Activated effector memory CD4-positive, alpha-beta T cell treated with anti-CD3 and anti-CD28 coated beads, Interleukin-2, amount 50 U/mL, for 16 hours (primary cell): ENCODE results near the gene KIF3B.
"Not testable (repeated sequence)": the region's sequence is repeated elsewhere in the genome, so short reads cannot be mapped to it uniquely, and the experiment has no call there.

Experiments used
- DNase-seq: peaks from one replicate; pipeline ENCODE4 v3.0.0-alpha.2; 2020

KIF3B gene

DNA sequence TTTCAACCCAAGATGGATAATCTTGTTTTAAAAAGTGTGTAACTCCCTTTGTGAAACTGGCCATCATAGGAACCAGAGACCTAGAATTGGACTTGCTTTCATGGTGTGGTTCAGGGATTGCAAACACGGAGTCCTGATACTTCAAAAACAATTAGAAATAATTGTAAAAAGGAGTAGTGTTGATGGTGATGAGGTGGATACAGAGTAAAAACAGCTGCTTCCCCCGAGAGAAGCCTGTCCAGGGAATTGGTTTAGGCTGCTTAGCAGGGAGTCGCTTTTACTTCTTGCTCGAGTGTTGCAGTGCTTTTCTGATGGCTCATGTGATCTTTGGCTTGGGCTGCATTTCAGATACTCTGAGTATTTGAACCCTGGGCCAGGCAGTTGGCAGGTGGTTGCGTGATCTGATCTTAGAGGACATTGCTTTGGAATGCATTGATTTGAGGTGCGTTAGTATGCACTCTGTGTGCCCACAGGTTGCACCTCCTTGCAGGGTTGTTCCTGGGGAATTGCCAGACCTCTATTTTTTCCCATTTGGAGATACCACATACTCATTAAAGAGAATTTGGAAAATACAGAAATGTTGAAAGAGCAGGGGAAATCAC is 19.5 kb downstream of the KIF3B start:
- DNase-seq: no peak

DNA sequence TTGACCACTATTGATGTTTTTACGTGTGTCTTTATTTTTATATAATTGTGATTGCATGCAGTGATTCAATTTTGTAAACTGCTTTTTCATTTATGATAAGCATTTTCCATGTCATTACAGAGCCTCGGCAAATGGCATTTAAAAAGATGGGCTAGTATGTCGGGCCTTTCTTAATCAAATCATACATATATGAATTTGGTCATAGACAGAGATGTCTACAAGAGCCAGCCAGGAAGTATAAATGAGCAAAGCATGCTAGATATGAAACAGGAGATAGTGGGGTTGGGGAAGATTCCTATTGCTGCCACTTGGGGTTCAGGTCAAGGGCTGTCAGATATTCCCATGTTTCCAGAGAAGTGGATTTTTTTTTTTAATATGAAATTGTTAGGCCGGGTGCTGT is 20.0 kb downstream of the KIF3B start:
- DNase-seq: no peak

DNA sequence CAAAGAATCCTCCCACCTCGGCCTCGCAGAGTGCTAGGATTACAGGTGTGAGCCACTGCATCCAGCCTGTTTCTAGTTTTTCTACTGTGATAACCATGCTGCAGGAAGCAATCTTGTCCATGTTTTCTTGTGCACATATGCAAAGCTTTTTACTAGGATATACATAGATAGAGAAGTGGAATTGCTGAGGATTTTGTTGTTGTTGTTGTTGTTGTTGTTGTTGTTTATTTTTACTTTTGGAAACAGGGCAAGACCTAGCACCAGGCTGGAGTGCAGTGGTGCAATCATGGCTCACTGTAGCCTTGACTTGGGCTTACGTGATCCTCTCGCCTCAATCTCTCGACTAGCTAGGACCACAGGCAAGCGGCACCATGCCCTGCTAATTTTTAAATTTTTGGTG is 23.2 kb downstream of the KIF3B start:
- no peak for DNase-seq

DNA sequence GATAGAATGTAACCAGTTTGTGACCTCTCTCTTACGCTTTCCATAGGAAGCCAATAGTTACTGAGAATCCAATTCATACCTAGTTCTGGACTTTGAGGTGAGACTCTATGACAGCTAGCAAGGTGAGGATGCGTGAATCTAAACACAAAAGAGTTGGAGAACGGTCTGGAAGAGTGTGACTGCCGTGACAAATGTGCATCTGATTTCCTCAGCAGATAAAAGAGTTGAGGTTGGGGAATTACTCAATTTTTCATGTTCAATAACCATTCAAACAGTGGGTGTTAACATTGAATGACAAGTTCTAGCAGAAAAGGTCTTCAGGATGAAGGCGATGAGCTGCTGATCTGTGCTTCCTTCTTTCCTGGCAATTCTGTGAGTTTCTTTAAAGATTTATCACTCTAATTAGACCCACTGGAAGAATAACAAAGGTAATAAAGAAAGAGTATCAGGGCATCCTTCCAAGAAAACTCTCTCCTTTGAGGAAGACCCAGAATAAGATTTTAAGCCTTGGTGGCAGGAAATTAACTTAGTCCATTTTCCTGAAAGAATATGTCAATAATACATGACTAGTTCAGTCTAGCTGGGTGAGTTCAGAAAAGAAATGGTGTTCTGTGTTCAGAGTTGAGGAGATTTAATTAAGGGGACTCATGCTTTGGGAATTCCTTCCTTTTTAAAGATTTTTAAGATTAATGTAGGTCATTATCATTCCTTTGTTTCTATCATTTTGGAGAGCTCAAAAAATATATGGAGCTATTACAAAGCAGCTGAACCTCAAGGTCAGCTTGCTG is 24.5 kb downstream of the KIF3B start:
- no peak for DNase-seq

DNA sequence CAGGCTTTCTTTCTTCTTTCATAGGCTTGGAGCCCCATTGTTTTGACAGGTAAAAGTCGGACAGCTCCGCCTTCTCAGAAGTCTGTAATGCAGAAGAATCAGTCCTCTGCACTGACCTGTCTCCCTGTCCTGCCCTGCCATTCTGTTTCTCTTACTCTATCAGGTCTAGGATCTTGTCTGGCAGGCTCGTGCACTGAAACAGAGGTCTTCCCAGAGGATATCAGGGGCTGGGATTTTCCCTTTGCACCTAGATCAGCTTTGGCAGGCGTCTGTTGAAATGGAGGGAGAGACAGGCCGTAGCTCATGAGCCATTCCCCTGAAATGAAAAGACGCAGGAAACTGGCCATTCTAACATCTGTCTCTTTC is 25.0 kb downstream of the KIF3B start:
- no peak for DNase-seq

DNA sequence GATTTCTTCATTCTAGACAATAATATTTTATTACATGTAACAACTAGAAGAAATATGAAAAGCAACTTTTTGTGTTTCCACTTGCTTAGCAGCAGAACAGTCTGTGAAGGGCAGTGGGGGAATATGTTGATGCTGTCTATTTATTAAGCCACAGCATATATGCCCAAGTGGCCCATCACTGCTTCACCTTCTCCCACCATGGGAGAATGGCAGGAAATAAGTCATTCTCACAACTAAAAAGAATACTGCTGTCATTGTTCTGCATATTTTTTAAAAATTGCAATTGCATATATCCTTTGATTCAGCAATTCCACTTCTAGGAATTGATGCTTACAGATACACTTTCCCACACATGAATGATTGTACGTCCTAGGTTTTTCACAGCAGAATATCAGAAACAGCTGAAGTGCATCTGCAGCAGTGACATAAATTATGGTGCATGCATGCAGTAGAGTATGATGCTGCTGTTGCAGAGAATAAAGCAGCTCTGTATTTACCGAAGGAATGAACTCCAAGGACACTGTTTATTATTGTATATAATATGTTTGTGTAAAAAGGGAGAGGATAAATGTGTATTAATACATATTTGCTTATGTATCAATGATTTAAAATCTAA is 26.8 kb downstream of the KIF3B start:
- DNase-seq: no peak

DNA sequence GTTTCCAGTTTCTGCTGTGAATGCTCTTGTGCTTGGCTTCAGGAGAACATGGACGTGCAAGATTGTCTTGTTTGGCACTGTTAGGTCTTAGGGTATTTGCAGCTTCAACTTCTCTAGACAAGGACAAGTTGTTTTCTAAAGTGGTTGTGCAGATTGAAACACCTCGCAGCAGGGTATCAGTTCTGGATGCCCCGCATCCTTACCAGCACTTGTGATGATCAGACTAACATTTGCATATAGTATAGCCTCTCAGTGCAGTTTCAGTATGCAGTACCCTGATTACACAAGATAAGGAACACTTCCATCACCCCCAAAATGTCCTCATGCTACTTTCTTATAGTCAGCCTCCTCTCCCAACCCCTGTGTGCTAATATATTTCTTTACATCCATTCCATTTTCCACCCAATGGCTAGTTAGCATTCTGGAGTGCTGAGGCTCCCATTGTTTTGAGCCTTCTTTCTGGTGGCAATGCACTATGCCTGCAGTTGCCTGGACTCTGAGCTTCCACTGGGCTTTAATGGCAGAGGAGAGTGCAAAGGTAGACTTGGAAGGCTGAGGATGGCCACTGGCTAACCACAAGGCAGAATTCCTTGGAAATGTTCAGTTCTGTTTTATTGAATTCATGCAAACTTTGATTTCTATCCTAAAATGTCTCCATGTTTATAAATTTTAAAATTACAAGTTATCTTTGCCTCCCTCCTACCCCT is 35.4 kb downstream of the KIF3B start:
- DNase-seq: no peak

DNA sequence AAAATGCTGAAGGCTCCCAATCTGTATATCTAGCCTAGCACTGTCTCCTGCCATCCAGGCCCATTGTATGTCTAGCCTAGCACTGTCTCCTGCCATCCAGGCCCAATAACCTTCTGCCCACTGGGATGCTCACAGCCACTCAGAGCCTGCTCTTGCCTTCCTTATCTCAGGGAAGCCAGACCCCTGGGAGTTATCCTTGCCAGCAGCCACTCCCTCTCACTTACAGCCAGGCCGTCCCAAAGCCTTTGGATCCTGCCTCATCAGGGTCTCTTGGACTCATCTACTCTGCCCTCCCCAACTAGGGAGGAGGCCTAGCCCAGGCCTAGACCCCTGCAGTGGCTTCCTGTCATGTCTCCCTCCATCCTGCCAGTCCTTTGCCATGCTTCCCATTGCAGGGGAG is 37.3 kb downstream of the KIF3B start:
- no peak for DNase-seq

DNA sequence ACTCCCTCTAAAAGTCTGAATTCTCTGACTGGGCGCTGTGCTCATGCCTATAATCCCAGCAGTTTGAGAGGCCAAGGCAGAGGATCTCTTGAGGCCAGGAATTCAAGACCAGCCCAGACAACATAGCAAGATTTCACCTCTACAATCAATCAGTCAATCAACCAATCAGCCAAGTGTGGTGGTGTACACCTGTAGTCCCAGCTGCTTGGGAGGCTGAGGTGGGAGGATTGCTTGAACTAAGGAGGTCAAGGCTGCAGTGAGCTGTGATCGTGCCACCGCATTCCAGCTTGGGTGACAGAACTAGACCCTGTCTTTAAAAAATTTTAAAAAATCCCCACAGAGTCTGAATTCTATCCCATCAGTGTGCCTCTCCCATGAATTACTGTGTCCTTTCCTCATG is 37.9 kb downstream of the KIF3B start:
- no peak for DNase-seq

DNA sequence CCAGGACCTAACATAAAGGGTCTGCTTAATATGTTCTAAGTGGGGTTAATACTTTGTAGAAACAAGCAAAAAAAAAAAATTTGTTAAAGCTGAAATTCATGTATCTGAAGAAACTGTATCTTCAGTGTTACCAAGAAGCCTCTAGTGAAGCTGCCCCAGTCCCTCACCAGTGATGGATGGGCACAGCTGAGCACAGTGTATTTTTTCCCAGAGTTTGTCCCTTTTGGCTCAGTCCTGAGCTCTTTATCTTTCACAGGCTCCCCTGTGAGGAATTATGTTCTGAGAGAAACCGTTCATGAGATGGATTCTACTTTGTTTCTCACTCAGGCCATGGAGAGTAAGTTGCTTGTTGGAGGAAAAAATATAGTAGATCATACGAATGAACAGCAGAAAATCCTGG is 38.4 kb downstream of the KIF3B start:
- no peak for DNase-seq

DNA sequence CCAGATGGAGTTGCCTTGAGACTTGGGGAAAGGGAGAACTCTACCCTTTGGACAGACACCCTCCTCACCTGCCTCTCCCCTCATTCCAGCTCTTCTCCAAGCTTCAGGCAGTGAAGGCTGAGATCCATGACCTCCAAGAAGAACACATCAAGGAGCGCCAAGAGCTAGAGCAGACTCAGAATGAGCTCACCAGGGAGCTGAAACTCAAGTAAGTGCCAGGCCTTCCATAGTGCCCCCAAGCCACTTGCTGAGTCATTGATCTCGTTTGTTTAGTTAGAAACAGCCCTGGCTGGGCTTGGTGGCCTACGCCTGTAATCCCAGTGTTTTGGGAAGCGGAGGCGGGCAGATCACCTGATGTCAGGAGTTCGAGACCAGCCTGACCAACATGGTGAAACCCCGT is 39.2 kb downstream of the KIF3B start:
- DNase-seq: no peak

DNA sequence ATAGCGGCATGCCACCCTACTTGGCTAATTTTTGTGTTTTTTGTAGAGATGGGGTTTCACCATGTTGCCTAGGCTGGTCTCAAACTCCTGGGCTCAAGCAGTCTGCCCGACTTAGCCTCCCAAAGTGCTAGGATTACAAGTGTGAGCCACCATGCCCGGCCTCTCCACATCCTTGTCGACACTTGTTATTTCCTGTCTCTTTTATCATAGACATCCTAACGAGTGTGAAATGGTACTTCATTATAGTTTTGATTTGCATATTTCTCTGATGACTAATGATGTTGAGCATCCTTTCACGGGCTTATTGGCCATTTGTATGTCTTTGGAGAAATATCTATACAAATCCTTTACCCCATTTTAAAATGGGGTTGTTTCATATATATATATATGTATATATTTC is 41.6 kb downstream of the KIF3B start:
- no peak for DNase-seq

DNA sequence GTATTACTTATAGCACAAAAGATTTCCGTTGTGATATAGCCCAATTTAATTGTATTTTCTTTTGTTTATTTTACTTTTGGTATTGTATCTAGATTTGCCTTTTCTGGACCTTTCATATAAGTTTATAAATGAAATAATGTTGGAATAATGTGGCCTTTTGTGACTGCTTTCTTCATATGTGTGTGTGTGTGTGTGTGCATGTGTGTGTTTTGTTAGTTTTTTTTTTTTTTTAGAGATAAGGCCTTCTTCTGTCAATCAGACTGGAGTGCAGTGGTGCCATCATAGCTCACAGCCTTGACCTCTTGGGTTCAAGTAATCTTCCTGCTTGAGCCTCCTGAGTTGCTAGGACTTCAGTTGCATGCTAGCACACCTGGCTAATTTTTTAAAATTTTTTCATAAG is 42.9 kb downstream of the KIF3B start:
- DNase-seq: no peak

DNA sequence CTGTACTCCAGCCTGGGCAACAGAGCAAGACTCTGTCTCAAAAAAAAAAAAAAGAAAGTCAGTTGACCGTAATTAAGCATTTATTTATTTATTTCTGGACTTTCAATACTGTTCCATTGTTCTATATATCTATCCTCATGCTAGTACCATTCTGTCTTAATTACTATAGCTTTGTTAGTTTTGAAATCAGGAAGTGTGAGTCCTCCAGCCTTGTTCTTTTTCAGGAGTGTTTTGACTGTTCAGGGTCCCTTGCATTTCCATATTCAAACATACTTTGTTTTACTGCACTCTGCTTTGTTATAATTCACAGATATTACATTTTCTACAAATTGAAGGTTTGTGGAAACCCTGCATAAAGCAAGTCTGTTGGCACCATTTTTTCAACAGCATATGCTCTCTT is 43.9 kb downstream of the KIF3B start:
- no peak for DNase-seq

DNA sequence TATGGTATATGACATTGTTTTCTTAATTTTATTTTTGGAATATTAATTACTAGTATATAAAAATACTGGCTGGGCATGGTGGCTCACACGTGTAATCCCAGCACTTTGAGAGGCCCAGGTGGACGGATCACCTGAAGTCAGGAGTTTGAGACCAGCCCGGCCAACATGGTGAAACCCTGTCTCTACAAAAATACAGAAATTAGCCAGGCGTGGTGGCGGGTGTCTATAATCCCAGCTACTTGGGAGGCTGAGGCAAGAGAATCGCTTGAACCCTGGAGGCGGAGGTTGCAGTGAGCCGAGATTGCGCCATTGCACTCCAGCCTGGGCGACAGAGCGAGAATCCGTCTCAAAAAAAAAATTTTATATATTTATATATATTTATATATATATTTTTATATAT is 44.8 kb downstream of the KIF3B start:
- DNase-seq: not testable (repeated sequence)

DNA sequence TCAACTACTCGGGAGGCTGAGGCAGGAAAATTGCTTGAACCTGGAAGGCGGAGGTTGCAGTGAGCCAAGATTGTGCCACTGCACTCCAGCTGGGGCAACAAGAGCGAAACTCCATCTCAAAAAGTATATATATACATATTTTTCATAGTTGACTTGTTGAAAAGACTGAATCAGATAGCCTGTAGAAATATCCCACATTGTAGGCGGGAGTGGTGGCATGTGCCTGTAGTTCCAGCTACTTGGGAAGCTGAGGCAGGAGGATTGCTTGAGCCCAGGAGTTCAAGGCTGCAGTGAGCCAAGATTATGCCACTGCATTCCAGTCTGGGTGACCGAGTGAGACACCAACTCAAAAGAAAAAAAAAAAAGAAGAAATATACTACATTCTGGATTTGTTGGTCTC is 46.3 kb downstream of the KIF3B start:
- not testable (repeated sequence) for DNase-seq

DNA sequence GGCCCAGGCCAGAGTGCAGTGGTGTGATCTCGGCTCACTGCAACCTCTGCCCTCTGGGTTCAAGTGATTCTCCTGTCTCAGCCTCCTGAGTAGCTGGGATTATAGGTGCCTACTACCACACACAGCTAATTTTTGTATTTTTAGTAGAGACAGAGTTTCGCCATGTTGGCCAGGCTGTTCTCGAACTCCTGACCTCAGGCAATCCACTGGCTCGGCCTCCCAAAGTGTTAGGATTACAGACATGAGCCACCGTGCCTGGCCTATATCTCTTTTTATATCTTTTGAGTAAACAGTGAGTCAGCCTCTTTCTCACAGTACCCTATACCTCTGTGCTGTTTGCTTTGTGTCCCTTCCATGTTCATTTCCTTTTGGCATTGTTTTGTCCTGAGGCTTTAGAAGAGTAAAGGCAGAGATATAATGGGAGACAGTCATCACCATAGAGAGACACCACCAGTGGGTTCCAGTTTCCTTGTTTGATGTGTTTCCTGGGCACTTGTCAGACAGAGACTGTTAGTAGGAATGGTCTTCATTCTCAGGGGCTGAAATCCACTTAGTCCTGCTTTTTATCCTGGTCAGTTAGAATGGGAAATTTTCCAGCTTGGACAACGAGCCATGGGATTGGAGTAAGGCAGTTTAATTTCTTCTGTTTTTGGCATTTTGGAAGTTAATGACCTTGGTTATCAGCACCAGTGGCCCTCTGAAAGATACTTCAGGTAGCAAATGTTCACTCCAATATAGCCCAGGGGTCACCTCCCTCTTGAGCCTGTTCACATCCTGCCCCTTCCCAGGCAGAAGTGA is 48.5 kb downstream of the KIF3B start:
- no peak for DNase-seq

DNA sequence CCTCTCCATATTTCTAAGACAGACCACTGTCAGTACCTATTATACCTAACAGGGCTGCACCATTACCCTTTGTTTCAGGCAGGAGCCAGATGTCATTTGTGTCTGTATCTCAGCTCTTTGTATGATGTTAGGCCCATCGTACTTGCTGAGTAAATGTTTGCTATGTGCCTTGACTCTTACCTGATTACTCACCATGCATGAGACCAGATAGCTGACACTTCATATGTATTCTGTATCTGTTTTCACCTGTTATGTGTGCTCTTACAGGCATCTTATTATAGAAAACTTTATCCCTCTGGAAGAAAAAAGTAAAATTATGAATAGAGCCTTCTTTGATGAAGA is 49.0 kb downstream of the KIF3B start:
- no peak for DNase-seq

DNA sequence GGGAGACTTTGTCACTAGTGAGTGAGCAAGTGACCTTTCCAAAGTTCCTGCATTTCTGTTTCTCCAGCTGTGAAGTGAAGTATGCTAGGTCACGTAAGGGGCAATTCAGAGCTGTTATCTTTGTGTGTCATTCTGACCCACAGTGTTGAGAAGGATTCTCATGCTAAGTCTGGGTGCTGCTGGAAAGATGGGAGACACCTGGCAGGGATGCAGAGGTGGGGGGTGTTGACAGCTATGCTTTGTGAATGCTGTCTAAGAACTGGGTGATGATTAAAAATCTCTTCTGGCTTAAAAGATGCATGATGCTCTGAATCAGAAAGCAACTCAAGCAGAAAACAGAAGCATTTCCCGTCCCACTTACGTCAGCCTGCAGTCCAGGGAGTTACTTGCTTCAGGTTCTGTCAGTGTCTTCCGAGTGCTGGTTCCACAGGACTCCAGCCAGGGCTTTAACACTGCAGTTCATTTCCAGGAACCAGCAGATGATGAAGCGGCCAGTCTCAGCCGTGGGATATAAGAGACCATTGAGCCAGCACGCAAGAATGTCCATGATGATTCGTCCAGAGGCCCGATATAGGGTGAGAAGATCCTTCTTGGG is 49.7 kb downstream of the KIF3B start:
- no peak for DNase-seq

DNA sequence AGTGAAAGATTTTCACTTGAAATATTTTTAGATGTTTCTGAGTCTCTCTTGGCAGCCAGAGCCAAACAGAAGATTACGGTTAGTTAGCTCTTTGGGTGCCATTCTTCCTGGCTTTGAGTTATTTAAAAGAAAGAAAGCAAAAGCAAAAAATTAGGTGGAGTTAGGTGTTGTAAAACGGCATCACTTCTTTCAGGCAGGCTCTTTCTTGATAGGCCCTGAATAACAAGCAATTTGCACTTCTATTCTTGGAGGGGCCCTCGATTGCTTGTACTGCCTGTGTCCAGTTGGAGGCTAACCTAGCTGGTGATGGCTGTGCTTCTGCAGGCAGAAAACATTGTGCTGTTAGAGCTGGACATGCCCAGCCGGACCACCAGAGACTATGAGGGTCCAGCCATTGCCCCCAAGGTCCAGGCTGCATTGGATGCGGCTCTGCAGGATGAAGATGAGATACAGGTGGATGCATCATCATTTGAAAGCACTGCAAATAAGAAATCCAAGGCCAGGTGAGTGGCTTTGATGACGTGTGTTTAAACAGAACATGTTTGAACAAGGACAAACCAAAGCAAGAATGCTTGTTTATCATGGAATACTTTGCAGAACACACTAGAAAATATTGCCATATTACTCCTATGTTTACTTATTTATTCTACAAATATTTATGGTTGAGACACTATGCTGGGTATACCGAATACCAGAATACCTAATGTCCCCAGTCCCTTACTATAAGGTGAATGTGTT is 52.5 kb downstream of the KIF3B start:
- DNase-seq: no peak

DNA sequence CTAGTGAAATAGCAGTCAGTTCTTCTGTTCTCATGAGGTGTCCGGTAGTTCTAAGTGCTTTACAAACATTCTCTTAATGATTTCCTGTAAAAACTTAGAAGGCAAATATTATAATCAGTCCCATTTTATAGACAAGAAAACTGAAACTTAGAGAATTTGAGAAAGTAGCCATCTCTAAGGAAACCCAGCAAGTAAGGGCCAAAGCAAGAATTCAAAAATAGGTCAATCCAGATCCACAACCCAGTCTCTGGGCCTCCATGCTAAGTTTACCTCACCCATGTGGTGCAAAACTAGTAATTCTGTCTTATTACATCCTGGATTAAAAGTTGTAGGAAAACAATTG is 53.1 kb downstream of the KIF3B start:
- no peak for DNase-seq

DNA sequence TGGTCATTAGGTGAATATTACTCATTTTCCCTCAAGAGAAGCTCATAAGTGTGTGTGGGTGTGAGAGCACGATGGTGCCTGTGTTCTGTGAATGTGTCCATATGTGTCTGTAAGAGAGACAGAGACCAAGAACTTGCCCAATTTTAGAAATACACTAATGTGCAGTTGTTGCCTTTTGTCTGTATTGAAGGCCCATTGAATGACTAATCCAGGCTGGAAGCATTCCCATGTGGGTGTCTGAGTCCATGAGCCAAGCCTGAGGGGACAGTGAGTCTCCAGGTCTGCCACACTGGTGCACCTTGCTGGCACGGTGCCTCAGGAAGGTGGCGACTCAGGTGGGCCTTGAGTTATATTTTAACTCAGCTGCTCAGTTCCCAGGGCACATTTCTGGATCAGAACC is 55.2 kb downstream of the KIF3B start:
- DNase-seq: no peak
